NCI-H2081 (cell line): ENCODE results near the gene TMPRSS13.
"Not testable (repeated sequence)": the region's sequence is repeated elsewhere in the genome, so short reads cannot be mapped to it uniquely, and the experiment has no call there.

Experiments used
- DNase-seq, 2 experiments: peaks; one replicate each; lab custom pipeline; 2025; lab: John Stamatoyannopoulos, UW

TMPRSS13 gene

DNA sequence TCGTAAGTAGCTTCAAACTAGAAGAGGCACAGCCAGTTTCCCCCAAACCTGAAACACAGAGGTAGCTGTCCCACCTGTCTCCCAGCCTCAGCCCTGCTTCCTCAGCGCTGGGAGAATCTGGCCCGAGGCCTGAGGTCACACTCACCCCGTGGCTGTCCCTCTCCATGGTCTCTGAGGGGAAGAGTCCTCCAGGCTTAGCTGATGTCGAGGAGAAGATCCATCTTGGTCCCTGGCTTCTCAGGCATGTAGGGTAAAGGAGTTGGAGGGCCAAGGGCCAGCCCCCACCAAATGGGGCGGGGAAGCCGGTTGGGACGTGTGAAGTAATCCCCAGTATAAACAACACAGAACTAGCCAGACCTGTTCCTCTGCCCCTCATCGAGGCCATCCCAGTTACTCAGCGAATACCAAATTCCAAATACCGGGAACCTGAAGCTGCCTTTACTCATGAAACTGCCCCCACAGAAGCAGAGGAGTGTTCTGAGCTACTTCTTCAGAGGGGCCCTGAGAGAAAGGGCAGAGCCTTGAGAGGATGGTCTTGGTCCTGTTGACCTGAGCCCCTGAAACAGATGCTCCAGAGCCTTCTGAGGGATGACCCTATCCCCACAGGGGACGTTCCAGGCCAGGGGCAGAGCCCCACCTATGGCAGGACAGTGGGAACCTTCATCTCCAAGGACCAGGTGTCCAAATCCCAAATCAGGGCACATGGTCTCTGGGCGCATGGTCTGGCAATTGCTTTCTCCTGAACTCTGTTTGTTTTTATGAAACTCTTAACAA, at the start of gene TMPRSS13:
Gene TMPRSS13 (minus strand): TSS at position 261 of the 774 bp plus-strand sequence. CDS start 95 bp downstream, at position 166.
- DNase-seq, result no peak

DNA sequence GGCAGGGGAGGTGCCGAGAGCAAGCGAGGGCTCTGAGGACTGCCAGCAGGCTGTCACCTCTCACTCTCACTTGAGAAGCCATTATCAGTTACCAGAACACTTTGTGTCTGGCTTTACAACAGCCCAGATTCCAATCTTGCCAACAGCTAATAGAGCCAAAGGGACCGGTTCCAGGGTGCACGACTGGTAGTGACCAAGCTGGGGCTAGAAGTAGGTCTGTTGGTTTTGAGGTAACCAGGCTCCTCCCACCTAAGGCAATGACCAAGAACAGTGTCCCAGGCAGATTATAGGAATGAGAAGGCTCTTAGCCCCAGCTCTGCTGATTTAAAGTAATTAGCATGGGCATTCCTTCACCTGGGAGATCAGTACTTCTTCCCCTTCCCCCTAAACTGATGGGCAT, 49.8 kb upstream of the TMPRSS13 start:
- no peak for DNase-seq

DNA sequence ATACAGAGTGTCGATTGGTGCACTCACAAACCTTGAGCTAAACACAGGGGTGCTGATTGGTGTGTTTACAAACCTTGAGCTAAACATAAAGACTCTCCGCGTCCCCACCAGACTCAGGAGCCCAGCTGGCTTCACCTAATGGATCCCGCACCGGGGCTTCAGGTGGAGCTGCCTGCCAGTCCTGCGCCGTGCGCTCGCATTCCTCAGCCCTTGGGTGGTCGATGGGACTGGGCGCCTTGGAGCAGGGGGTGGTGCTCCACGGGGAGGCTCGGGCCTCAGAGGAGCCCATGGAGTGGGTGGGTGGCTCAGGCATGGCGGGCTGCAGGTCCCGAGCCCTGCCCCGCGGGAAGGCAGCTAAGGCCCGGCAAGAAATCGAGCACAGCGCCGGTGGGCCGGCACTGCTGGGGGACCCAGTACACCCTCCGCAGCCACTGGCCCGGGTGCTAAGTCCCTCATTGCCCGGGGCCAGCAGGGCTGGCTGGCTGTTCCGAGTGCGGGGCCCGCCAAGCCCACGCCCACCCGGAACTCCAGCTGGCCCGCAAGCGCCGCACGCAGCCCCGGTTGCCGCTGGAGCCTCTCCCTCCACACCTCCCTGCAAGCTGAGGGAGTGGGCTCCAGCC, 49.2 kb upstream of the TMPRSS13 start:
- not testable (repeated sequence) for DNase-seq

DNA sequence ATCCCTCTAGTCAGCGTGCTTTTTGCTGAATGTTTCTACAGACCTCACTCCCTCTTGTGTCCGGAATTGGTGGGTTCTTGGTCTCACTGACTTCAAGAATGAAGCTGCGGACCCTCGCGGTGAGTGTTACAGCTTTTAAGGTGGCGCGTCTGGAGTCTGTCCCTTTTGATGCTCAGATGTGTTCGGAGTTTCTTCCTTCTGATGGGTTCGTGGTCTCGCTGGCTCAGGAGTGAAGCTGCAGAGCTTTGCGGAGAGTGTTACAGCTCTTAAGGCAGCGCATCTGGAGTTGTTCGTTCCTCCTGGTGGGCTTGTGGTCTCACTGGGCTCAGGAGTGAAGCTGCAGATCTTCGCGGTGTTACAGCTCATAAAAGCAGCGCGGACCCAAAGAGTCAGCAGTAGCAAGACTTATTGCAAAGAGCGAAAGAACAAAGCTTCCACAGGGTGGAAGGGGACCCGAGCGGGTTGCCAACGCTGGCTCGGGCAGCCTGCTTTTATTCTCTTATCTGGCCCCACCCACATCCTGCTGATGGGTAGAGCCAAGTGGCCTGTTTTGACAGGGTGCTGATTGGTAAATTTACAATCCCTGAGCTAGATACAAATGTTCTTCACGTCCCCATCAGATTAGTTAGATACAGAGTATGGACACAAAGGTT, 48.5 kb upstream of the TMPRSS13 start:
- DNase-seq, result not testable (repeated sequence)

DNA sequence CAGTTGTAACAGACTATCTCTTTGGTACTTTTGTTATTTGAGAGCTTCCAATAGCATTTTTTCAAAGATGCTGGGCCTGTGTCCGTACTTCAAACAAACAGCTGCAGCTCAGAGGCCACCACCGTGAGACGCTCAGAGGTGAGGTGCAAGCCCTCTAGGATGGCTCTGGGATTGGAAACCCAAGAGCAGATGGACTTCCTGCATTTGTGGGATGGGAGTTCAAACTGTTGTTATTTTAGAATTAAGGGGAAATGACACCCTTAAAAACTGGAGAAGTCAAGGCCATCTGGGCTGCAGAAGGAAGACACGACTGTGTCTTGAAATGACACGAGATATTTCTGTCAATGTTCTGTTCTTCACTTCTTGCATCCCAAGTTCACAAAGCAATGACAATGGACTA, 47.8 kb upstream of the TMPRSS13 start:
- no peak for DNase-seq

DNA sequence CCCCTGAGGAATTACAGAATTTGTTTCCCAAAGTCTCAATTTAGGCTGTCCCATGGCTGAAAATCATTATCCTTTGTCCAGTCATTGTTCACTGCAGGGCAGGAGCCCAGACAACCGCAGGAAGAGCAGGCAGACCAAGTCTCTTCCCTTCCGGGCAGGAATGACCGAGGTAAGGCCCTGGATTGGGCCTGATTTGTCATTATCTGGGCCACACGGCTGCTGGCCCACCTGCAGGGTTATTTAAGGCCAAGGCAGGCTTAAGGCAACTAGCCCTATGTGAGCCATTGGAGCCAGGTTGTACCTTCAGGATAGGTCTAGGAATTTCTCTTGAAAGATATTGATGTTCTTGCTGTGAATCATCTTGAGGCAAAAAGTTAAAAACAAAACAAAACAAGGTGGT, 47.2 kb upstream of the TMPRSS13 start:
- DNase-seq, result no peak

DNA sequence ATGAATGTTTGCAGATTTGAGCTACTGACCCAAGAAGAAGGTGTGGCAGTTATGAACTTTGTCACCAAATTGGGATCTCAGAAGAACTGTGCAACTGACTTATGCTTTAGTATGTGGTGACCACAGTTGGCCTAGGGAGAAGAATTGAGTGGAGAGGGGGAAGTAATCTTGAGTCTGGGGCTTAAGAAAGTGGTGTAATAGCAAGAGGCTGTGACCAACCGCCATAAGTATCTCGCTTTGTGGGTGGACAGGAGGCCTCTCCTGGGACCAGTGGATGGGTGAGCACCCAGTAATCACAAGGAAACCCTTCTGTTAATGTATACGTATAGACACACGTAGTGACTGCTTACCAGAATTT, 44.3 kb upstream of the TMPRSS13 start:
- DNase-seq, result no peak

DNA sequence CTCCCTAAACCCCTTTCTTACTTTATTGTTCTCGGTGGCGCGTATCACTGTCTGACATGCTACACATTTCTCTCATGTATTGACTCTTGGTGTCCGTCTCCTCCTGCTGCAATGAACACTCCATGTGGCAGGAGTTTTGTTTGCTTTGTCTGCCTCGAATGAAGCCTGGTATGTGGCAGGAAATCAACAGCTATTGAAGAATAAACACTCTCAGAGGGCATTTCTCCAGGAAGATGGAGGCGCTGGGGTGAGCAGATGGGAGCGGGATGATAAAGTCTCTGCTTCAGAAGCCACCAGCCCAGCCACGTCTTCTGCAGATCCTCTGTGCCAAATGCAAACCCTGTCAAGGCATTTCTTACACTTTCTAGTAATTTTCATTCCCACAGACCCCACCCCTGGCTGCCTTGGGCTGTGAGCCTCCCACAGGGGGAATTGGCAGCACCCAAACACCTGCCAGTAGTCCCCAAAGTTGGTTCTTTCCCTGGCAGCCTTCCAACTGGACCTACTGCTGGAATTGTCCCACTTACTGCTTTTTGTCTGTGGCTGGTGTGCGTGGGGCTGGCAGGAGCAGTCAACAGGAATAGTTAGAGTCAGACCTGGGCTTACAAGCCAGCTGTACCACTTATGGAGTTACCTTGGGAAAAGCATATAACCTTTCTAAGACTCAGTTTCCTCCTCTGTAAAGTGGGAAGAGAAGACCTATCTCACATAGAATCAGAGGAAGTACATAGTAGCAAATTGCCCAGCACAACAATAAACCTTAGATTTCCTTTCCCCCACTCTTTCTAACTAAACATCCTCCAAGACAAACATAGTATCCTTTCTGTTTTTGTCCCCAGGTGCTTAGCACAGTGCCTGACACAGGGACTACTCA, 43.7 kb upstream of the TMPRSS13 start:
- peak in 1 of 2 experiments; percentile 42 for DNase-seq

DNA sequence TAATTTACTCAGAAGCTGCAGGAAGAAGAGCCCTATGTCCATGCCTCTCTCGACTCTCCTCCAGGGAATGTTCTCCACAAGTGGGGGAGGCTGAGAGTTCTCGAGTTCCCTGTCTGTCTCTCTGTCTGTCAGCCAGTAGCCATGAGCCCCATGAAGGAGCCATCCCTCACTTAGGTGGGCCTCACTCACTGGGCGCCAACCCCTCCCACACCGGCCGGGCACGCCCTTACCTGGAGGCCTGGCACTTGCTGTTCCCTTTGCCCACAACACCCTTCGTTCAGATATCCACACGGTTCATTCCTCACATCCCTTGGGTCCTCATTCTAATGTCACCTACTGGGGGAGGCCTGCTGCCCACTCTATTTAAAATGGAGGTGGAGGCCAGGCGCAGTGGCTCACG, 42.8 kb upstream of the TMPRSS13 start:
- no peak for DNase-seq

DNA sequence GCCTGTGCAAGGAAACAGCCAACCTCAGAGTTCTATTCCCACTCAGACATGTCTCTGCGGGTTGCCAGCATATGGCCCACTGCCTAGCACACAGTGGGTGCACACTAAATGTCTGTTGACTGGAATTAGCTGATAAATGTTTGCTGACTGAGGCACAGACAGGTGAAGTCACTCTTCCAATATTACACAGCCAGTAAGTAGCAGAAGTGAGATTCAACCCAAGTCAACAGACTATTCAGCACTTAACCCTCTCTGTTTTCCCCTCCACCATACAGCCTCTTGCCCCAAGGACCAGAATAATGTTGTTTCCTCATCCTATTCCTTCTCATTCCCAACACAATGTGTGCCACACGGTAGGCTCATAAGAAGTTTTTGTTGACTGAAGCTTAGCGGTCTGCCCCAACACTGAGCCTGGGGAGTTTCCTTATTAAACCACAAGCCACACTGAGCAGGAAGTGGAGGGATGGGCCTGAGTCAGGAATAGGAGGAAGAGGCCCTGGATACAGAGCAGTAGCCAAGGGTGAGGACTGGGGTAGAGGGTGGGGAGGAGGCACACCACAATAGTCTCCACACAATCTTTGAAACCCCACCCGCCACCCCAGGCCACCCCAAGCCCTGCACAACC, 41.3 kb upstream of the TMPRSS13 start:
- DNase-seq, result no peak

DNA sequence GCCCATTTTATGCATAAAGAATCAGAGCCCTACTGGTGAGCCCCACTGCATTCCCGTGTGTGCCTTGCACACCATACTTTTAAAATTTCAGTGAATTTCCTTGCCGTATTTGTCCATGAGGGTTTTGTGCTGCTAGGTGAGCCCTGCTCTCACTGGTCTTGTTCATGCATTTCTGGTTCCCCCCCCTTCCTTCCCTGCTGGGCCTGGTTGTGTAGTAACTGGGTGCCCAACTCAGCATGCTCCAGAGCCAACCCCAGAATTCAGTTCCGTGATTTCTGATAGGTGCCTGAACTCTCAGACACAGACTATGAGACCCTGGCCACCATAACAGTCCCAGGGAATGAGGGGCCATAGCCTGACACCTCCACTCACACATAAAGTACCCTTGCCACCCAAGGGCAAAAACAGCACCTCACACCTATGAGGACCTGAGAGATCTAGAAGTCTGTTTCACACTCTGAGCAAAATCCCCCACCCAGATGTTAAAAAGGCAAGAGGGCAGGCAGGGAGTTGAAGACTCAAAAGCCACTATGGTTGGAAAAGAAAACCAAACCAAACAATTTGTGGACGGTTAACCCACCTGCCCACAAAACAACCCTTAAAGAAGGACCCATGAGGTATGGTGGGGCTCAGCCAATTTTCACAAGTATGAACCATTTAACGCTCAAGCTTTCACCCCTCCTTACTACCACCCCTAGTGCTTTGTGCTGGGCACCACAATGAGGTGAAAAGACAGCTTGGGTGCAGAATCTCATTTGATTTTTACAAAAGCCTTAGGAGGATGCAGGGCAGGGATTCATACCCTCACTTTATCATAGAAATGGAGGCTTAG, 40.2 kb upstream of the TMPRSS13 start:
- DNase-seq, result no peak

DNA sequence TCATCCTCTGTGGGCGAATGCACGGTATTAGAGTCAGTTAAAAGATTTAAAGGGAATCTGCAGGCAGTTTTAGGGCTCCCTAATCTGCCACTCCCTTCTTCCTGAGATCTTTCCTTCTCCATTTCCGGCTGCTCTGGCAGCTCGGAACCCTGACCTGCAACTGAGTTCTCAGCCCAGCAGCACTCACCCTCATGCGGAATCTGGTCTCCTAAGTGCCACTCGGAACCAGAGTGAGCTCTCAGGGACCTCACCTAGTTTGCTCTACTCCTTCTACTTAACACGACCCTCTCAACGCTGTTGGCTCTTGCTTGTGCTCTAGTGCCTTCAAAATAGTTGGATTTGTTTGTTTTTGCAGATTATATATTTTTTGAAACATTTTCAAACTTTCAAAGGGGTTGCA, 37.7 kb upstream of the TMPRSS13 start:
- DNase-seq, result no peak

DNA sequence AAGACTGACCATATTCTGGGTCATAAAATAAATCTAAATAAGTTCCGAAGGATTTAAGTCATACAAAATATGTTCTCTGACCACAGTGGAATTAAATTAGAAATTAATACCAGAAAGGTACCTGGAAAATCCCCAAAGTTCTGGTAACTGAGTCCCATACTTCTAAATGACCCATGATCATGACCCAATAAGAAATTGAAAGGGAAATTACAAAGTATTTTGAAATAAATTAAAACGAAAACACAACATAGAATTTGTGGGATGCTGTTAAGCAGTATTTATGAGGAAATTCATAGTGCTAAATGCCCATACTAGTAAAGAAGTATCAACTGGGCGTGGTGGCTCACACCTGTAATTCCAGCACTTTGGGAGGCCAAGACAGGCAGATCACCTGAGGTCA, 33.6 kb upstream of the TMPRSS13 start:
- DNase-seq, result no peak

DNA sequence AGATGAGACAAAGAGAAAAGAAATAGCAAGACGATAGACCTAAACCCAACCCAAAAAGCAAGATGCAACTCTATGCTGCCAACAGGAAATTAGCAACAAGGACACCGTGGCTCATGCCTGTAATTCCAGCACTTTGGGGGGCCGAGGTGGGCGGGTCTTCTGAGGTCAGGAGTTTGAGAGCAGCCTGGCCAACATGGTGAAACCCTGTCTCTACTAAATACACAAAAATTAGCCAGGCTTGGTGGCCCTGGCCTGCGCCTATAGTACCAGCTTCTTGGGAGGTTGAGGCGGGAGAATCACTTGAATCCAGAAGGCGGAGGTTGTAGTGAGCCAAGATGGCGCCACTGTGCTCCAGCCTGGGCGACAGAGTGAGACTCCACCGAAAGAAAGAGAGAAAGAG, 32.7 kb upstream of the TMPRSS13 start:
- no peak for DNase-seq

DNA sequence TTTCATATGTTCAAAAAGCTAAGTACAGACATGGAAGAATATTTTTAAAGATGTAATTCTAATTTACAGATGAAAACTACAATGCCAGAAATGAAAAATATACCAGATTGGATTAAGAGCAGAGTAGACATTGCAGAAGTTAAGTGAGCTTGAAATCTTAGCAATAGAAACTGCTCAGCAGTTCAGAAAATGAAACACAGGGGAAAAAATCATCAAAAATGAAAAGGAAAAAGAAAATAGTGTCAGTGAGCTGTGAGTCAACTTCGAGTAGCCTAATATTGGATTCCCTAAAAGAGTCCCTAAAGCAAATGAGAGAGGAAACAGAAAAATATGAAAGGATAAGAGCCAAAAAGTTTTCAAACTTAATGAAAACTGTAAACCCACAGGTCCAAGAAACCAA, 31.2 kb upstream of the TMPRSS13 start:
- no peak for DNase-seq

DNA sequence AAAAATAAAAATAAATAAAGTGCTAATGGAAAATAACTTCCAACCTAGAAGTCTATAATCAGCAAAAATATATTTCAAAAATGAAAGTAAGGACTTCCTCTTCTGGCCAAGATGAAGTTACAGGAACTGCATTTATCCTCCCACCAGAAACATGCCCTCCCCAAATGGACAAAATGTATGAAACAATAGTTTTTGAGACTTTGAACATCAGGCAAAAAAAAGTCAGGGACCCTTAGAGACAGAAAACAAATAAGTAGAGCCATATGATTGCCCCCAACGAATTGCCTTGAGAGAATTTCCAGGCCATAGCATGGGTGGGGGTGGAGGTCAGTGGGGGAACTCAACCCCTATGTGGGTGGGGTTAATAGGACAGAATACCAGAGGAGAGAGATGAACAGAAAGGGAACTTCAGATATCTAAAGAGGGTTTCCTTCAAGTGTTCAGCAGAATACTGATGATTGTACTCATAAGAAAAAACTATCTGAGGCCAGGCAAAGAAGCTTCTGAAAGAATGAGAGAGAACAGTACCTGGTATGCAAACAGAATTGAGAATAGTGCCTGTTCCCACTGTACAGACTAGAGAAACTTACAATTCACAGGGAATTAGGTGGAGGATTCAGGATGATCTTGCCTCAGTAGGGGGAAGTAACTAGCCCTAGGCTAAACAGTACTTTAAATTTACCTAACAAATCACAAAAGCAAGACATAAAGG, 30.4 kb upstream of the TMPRSS13 start:
- no peak for DNase-seq

DNA sequence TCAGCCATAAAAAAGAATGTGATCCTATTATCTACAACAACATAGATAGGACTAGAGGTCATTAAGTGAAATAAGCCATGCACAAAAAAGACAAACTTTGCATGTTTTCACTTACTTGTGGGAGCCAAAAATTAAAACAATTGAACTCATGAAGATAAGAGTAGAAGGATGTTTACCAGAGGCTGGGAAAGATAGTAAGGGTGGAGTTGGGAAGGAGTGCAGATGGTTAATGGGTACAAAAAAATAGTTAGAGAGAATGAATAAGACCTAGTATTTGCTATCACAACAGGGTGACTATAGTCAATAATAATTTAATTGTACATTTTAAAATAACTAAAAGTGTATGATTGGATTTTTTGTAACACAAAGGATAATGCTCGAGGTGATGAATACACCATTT, 29.7 kb upstream of the TMPRSS13 start:
- no peak for DNase-seq

DNA sequence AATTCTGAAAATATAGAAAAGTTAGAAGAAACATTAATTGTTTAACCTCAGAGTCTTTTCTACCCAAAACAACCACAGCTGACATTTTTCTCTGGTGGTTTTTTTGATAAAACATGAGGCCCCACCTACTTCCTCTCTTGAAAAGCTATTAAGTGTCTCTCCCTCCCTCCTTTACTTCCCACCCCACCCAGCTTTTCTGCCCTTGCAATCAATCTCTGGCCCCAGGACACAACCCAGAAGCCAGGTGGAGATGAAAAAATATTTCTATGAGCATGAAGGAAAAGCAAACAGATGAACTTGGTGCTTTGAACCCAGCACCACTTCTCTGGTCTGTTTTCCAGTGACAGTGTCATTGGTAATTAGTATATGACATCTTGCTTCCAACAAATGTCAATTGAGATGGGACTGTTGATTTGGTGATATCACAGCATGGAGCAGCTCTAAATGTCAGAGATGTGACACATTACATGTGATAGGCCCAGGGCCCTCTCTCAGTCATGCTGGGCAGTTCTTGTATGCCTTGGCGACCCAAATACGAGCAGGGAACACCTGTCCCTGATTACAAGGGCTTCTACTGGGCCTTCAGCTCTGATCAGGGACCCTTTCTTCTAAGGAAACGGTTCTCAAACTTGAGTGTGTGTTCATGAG, 23.9 kb upstream of the TMPRSS13 start:
- no peak for DNase-seq

DNA sequence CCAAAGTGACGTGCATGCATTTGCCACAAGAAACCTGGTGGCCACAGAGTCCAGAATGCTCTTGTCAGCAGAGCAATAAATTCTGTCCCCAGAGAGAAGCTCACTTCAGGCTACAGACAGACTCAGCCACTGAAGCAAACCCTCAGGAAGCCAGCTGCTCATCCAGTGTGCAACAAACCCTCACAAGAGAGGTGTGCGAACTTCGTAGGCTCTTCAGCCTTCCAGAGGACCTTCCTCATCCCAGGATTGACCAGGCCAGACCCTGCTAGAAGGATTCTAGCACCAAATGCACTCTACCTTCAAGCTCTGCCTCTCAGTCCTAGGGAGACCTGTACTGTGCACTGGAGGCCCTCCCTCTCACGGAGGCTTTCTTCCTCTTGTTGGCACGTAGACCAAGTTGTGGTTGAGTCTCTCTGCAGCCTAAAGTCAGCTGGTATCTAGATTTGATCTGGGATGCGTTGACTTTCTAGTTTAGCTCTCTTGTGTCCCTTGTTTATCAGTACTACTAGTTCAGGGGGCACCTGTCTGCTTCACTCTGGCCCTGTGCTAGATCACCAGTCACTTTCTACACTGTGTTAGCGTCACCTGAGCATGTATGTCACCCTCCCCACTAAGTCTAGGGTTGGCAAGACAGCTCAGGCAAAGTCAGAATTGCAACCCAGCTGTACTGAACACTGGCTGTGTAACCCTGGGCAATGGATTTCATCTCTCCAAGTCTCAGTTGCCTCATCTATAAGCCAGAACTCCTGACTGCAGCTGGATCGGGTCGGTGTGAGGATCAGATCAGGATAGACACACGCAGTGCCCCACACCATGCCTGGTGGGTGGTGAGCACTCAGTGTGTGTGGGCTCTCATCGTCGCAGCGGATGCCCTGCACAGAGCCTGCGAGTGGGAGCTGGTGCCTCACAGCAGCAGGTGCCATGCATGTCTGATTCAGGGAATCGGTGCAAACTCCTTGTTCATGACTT, 22.1 kb upstream of the TMPRSS13 start:
- no peak for DNase-seq
